HG03108 (cell line): Measurements from ENCODE around the gene TDRD6.
A peak's percentile ranks its signal among the peaks of the same experiment; 100 is the strongest.
"Not testable (repeated sequence)": the region's sequence is repeated elsewhere in the genome, so short reads cannot be mapped to it uniquely, and the experiment has no call there.

Experiments
- ATAC-seq: cut with Tn5 transposase; IDR thresholded peaks from one replicate; pipeline ENCODE4 v1.9.1; 2021; ENCODE audit warnings: moderate library complexity; ENCODE audit not compliant: unreplicated experiment

TDRD6 gene

GRCh38 chr6:46687619-46688097 lies at the start of gene TDRD6:
TDRD6 (plus strand) TSS chr6:46687885; CDS start chr6:46688129, 244 bp downstream.
- ATAC-seq, result no peak

- no peak for ATAC-seq
These were observed 49.8 kb upstream of the TDRD6 start for GRCh38 chr6:46637933-46638332.

- no peak for ATAC-seq
These were observed 49.0 kb upstream of the TDRD6 start for GRCh38 chr6:46638650-46639049.

GRCh38 chr6:46642928-46643751 lies 44.5 kb upstream of the TDRD6 start:
- ATAC-seq, result no peak

- no peak for ATAC-seq
These were observed 42.4 kb upstream of the TDRD6 start for GRCh38 chr6:46645265-46645664.

GRCh38 chr6:46648108-46648507 lies 39.6 kb upstream of the TDRD6 start:
- not testable (repeated sequence) for ATAC-seq

GRCh38 chr6:46648869-46649492 lies 38.7 kb upstream of the TDRD6 start:
- ATAC-seq, result no peak

- no peak for ATAC-seq
These were observed 36.7 kb upstream of the TDRD6 start for GRCh38 chr6:46651006-46651405.

- ATAC-seq, result no peak
These were observed 35.9 kb upstream of the TDRD6 start for GRCh38 chr6:46651816-46652215.

- no peak for ATAC-seq
These were observed 35.5 kb upstream of the TDRD6 start for GRCh38 chr6:46652232-46652602.

- peak; percentile 100 for ATAC-seq
These were observed 34.9 kb upstream of the TDRD6 start, which contains the start of the genes CYP39A1 and SLC25A27 for GRCh38 chr6:46652603-46653438. CYP39A1 (minus strand) TSS chr6:46652818; CDS start chr6:46652582, 236 bp downstream. SLC25A27 (plus strand) TSS chr6:46652975; CDS start chr6:46653193, 218 bp downstream.

- no peak for ATAC-seq
These were observed 34.1 kb upstream of the TDRD6 start for GRCh38 chr6:46653439-46654195.

- no peak for ATAC-seq
These were observed 31.9 kb upstream of the TDRD6 start for GRCh38 chr6:46655803-46656202.

- no peak for ATAC-seq
These were observed 30.0 kb upstream of the TDRD6 start for GRCh38 chr6:46657642-46658041.

GRCh38 chr6:46661483-46661882 lies 26.2 kb upstream of the TDRD6 start:
- no peak for ATAC-seq

- no peak for ATAC-seq
These were observed 20.3 kb upstream of the TDRD6 start for GRCh38 chr6:46667377-46667776.

- no peak for ATAC-seq
These were observed 13.3 kb upstream of the TDRD6 start for GRCh38 chr6:46674410-46674809.

- no peak for ATAC-seq
These were observed 10.9 kb upstream of the TDRD6 start for GRCh38 chr6:46676604-46677313.

GRCh38 chr6:46677314-46677654 lies 10.4 kb upstream of the TDRD6 start:
- no peak for ATAC-seq

- ATAC-seq, result no peak
These were observed 2.9 kb upstream of the TDRD6 start for GRCh38 chr6:46684771-46685170.
